ENCODE results near the gene NBAS. TPM values are rescaled to one million over a fixed set of nuclear protein-coding genes. Genes with fewer than 3 reads are reported as not detected.
A peak's percentile ranks its signal among the peaks of the same experiment; 100 is the strongest.

NBAS gene
- total and polyA plus RNA-seq, 2 donors (not counting 1 experiment from before 2014, with no cell fraction given) = 27.0 to 124 TPM

DNA sequence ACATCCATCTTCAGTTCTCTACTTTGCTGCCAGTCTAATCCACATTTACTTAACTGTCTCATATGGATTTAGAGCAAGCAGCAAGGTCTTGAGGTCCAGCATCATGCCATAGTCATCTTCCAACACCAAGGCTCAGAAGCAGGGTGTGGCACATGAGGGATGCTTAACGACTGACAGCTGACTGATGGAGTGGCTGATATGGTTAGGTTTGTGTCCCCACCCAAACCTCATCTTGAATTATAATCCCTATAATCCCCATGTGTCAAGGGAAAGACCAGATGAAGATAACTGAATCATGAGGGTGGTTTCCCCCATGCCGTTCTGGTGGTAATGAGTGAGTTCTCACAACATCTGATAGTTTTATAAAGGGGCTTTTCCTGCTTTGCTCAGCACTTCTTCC lies 257.3 kb downstream of the NBAS start:
- Histone ChIP-seq H3K9ac (ENCODE audit: insufficient read depth, low read length) (no peak overlapping the region), H2AFZ (ENCODE audit: low read length) (no peak overlapping the region), H3K9me3 (ENCODE audit: control insufficient read depth, insufficient read depth, low read depth, low read length) (no peaks in the 10 kb centered on the region), H3K36me3 (ENCODE audit: control insufficient read depth, insufficient read depth, low read length) (peaks cover 2% of the 10 kb centered on the region), H4K20me1 (ENCODE audit: control insufficient read depth, extremely low read depth, insufficient read depth, low read length) (no peaks in the 10 kb centered on the region), H3K79me2 (ENCODE audit: control insufficient read depth, insufficient read depth, low read length) (no peaks in the 10 kb centered on the region), H3K27ac (ENCODE audit: insufficient read depth, low read length) (no peak overlapping the region), H3K4me1 (ENCODE audit: control insufficient read depth, extremely low read depth, insufficient read depth, low read length) (no peaks in the 10 kb centered on the region), H3K27me3 (ENCODE audit: control insufficient read depth, insufficient read depth, low read length) (no peaks in the 10 kb centered on the region), H3K4me2 (ENCODE audit: extremely low read depth, insufficient read depth, low read length) (no peak overlapping the region), H3K4me3 (replicated peaks in 1 of 4; ENCODE audit: control extremely low read depth in 1 of 4, insufficient read depth in 1 of 4, low read depth in 3 of 4, low read length in 4 of 4) (no peak overlapping the region)
- no peak for DNase-seq (ENCODE audit: low read depth in 2 of 2)
- TF ChIP-seq, protein P1, sequence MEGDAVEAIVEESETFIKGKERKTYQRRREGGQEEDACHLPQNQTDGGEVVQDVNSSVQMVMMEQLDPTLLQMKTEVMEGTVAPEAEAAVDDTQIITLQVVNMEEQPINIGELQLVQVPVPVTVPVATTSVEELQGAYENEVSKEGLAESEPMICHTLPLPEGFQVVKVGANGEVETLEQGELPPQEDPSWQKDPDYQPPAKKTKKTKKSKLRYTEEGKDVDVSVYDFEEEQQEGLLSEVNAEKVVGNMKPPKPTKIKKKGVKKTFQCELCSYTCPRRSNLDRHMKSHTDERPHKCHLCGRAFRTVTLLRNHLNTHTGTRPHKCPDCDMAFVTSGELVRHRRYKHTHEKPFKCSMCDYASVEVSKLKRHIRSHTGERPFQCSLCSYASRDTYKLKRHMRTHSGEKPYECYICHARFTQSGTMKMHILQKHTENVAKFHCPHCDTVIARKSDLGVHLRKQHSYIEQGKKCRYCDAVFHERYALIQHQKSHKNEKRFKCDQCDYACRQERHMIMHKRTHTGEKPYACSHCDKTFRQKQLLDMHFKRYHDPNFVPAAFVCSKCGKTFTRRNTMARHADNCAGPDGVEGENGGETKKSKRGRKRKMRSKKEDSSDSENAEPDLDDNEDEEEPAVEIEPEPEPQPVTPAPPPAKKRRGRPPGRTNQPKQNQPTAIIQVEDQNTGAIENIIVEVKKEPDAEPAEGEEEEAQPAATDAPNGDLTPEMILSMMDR (conservative IDR thresholded peaks at IDR 0.05 in 1 of 2, IDR thresholded peaks at IDR 0.05 in 1 of 2; ENCODE audit: low read depth in 1 of 2, low read length in 2 of 2) = no peak
- no peak for TF ChIP-seq EZH2 (IDR thresholded peaks at IDR 0.05; ENCODE audit: low read length, missing control alignments)

DNA sequence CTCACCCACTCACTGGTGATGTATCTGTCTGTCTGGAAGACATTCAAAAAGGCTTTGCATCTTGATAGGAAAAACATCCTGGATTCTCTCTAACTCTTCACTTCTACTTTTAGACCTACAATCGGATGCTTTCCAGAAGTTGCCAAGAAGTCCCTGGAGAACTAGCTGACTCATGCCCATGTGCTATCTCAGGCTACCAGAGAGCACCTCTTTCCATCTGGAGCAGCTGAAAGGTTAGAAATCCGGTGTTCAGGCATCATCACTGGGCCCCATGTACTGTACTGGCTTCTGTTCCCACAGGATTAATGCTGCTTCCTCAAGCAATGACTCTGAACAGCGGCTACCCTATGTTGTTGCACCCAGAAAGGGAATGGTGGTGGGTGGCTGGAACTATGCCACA lies 259.0 kb downstream of the NBAS start:
- peaks cover 2% of the 10 kb centered on the region for H3K36me3 ChIP-seq (ENCODE audit: control insufficient read depth, insufficient read depth, low read length)
- H3K9me3 ChIP-seq (ENCODE audit: control insufficient read depth, insufficient read depth, low read depth, low read length) = no peaks in the 10 kb centered on the region
- no peak overlapping the region for H2AFZ ChIP-seq (ENCODE audit: low read length)
- no peak overlapping the region for H3K4me3 ChIP-seq (replicated peaks in 1 of 4; ENCODE audit: control extremely low read depth in 1 of 4, insufficient read depth in 1 of 4, low read depth in 3 of 4, low read length in 4 of 4)
- no peak overlapping the region for H3K9ac ChIP-seq (ENCODE audit: insufficient read depth, low read length)
- no peaks in the 10 kb centered on the region for H3K27me3 ChIP-seq (ENCODE audit: control insufficient read depth, insufficient read depth, low read length)
- peak; percentile 28 to 57 for DNase-seq (ENCODE audit: low read depth in 2 of 2)
- TF ChIP-seq, protein P1 (conservative IDR thresholded peaks at IDR 0.05 in 1 of 2, IDR thresholded peaks at IDR 0.05 in 1 of 2; ENCODE audit: low read depth in 1 of 2, low read length in 2 of 2) = no peak
- TF ChIP-seq EZH2 (IDR thresholded peaks at IDR 0.05; ENCODE audit: low read length, missing control alignments) = no peak
- H3K79me2 ChIP-seq (ENCODE audit: control insufficient read depth, insufficient read depth, low read length) = no peaks in the 10 kb centered on the region
- H4K20me1 ChIP-seq (ENCODE audit: control insufficient read depth, extremely low read depth, insufficient read depth, low read length) = no peaks in the 10 kb centered on the region
- no peaks in the 10 kb centered on the region for H3K4me1 ChIP-seq (ENCODE audit: control insufficient read depth, extremely low read depth, insufficient read depth, low read length)
- H3K27ac ChIP-seq (ENCODE audit: insufficient read depth, low read length) = no peak overlapping the region
- no peak overlapping the region for H3K4me2 ChIP-seq (ENCODE audit: extremely low read depth, insufficient read depth, low read length)

GRCh38 chr2:15300624-15301573 lies 260.2 kb downstream of the NBAS start:
- Histone ChIP-seq H2AFZ (ENCODE audit: low read length) (no peak overlapping the region), H3K4me2 (ENCODE audit: extremely low read depth, insufficient read depth, low read length) (no peak overlapping the region), H3K4me3 (replicated peaks in 1 of 4; ENCODE audit: control extremely low read depth in 1 of 4, insufficient read depth in 1 of 4, low read depth in 3 of 4, low read length in 4 of 4) (no peak overlapping the region), H3K79me2 (ENCODE audit: control insufficient read depth, insufficient read depth, low read length) (no peaks in the 10 kb centered on the region), H3K9me3 (ENCODE audit: control insufficient read depth, insufficient read depth, low read depth, low read length) (no peaks in the 10 kb centered on the region), H4K20me1 (ENCODE audit: control insufficient read depth, extremely low read depth, insufficient read depth, low read length) (no peaks in the 10 kb centered on the region), H3K27ac (ENCODE audit: insufficient read depth, low read length) (no peak overlapping the region), H3K36me3 (ENCODE audit: control insufficient read depth, insufficient read depth, low read length) (no peaks in the 10 kb centered on the region), H3K4me1 (ENCODE audit: control insufficient read depth, extremely low read depth, insufficient read depth, low read length) (no peaks in the 10 kb centered on the region), H3K27me3 (ENCODE audit: control insufficient read depth, insufficient read depth, low read length) (no peaks in the 10 kb centered on the region), H3K9ac (ENCODE audit: insufficient read depth, low read length) (no peak overlapping the region)
- TF ChIP-seq, protein P1 (conservative IDR thresholded peaks at IDR 0.05 in 1 of 2, IDR thresholded peaks at IDR 0.05 in 1 of 2; ENCODE audit: low read depth in 1 of 2, low read length in 2 of 2) = no peak
- TF ChIP-seq EZH2 (IDR thresholded peaks at IDR 0.05; ENCODE audit: low read length, missing control alignments) = no peak
- DNase-seq (ENCODE audit: low read depth in 2 of 2) = no peak
